Uterus (tissue), 4 donors: ENCODE measurements around the gene ZW10. TPM values are rescaled to one million over a fixed set of nuclear protein-coding genes. Genes with fewer than 3 reads are reported as not detected.

Experiments
- DNase-seq, 2 donors: peaks; one replicate each; pipeline ENCODE4 v3.0.0-alpha.2; 2019 to 2020
- H3K27ac ChIP-seq, 2 donors: fragments of 200-600 bp; sonication (generic); 1 replicate in 1 of 2; 2 replicates in 1 of 2; pipeline ENCODE4 v1.5.1; 2016 to 2018
- H3K27me3 ChIP-seq, 2 donors: fragments of 200-600 bp; sonication (generic); one replicate each; pipeline ENCODE4 v1.5.1; 2018 to 2019; ENCODE audit warnings: control low read depth in 1 of 2
- H3K36me3 ChIP-seq, 2 donors: fragments of 200-600 bp; sonication (generic); one replicate each; pipeline ENCODE4 v1.5.1; 2019; ENCODE audit warnings: control low read depth in 1 of 2
- H3K4me1 ChIP-seq, 2 donors: fragments of 200-600 bp; sonication (generic); one replicate each; pipeline ENCODE4 v1.5.1; 2018 to 2019; ENCODE audit warnings: control low read depth in 1 of 2
- H3K4me3 ChIP-seq, 2 donors: fragments of 200-600 bp; sonication (generic); 1 replicate in 1 of 2; 2 replicates in 1 of 2; pipeline ENCODE4 v1.5.1; 2018 to 2019; ENCODE audit warnings: mild to moderate bottlenecking in 1 of 2
- H3K9me3 ChIP-seq, 2 donors: fragments of 200-600 bp; sonication (generic); one replicate each; pipeline ENCODE4 v1.5.1; 2019; ENCODE audit warnings: control low read depth in 1 of 2
- CTCF ChIP-seq, 4 experiments: fragments of 200-600 bp in 2 of 4; fragments of 450-650 bp in 2 of 4; sonication (generic) in 2 of 4; IDR thresholded peaks; one replicate each; pipeline ENCODE4 v1.5.1; 2016 to 2019; ENCODE audit warnings: antibody characterized with exemption in 4 of 4, mild to moderate bottlenecking in 2 of 4, moderate library complexity in 1 of 4
- POLR2A ChIP-seq, 2 donors: fragments of 450-650 bp; IDR thresholded peaks; one replicate each; pipeline ENCODE4 v1.6.1; 2016; ENCODE audit warnings: antibody characterized with exemption in 2 of 2, mild to moderate bottlenecking in 1 of 2, moderate library complexity in 1 of 2
- intact Hi-C: fragments of 100-400 bp; cut with DNase I; formaldehyde crosslinking; loops from one replicate; pipeline ENCODE4 v1.15.1; 2023; ENCODE audit warnings: low total_unique reads
- total RNA-seq, 4 donors: library from RNA; depleted of rRNA in 3 of 4; stranded (reverse); fragments of >200 nt in 3 of 4; gene quantifications; one replicate each; pipeline versions ENCODE4 v1.1.0 to v1.2.4, GENCODE V29; 2014 to 2023
- donor health status: DM: yes; HTN: yes; CAD: no.

The ZW10 gene
- total RNA-seq, 4 donors from 2014 or later: 5.6 to 122 (median 19.5) TPM

- intact Hi-C loops: no loop called here
- Histone ChIP-seq H3K27me3 (no peaks in the 10 kb centered on the region), H3K4me3 (no peak overlapping the region), H3K9me3 (no peaks in the 10 kb centered on the region), H3K4me1 (no peaks in the 10 kb centered on the region), H3K36me3 (no peaks in the 10 kb centered on the region), H3K27ac (no peak overlapping the region)
- DNase-seq: no peak
- TF ChIP-seq POLR2A (IDR thresholded peaks at IDR 0.05): no peak
Observed at GRCh38 chr11:113729456-113729855, 44.0 kb downstream of the ZW10 start.

DNA sequence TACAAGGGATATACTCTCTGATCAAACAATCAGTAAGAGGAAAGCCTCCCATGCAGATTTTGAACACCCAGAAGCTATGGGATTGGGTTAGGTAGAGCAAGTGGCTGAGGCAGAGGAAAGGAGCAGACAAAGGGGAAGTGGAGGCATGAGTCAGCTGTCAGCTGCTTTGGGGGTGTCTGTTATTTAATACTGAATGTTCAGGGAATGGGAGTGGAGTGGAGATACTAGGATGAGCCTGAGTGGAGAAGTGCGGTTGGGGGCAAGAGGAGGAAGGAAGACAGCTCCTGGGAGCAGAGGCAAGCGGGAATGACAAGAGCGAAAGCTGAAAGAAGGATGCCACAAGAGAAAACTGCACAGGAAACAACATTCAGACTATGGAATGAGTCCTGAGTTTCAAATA is 44.7 kb downstream of the ZW10 start:
- no peak for TF ChIP-seq CTCF (IDR thresholded peaks at IDR 0.05)
- no peak for TF ChIP-seq POLR2A (IDR thresholded peaks at IDR 0.05)
- intact Hi-C loops: no loop called here

GRCh38 chr11:113725913-113726312 is 47.6 kb downstream of the ZW10 start:
- Histone ChIP-seq H3K9me3 (no peaks in the 10 kb centered on the region), H3K27me3 (no peaks in the 10 kb centered on the region), H3K4me1 (no peaks in the 10 kb centered on the region), H3K27ac (no peak overlapping the region), H3K36me3 (no peaks in the 10 kb centered on the region), H3K4me3 (no peak overlapping the region)
- intact Hi-C loops: no loop called here
- TF ChIP-seq CTCF (IDR thresholded peaks at IDR 0.05): no peak
- no peak for TF ChIP-seq POLR2A (IDR thresholded peaks at IDR 0.05)
- DNase-seq: no peak

More for the DNA sequence above, 44.7 kb downstream of the ZW10 start:
- DNase-seq: no peak
- Histone ChIP-seq H3K9me3 (no peaks in the 10 kb centered on the region), H3K27ac (no peak overlapping the region), H3K4me1 (no peaks in the 10 kb centered on the region), H3K36me3 (no peaks in the 10 kb centered on the region), H3K27me3 (no peaks in the 10 kb centered on the region), H3K4me3 (no peak overlapping the region)

GRCh38 chr11:113725407-113725806 is 48.1 kb downstream of the ZW10 start:
- no peaks in the 10 kb centered on the region for H3K4me1 ChIP-seq

GRCh38 chr11:113724778-113725177 is 48.7 kb downstream of the ZW10 start:
- no peak for DNase-seq
- Histone ChIP-seq H3K36me3 (no peaks in the 10 kb centered on the region), H3K27ac (no peak overlapping the region), H3K4me1 (no peaks in the 10 kb centered on the region), H3K4me3 (no peak overlapping the region), H3K27me3 (no peaks in the 10 kb centered on the region), H3K9me3 (no peaks in the 10 kb centered on the region)
- intact Hi-C loops: no loop called here
- TF ChIP-seq POLR2A (IDR thresholded peaks at IDR 0.05) (no peak), CTCF (IDR thresholded peaks at IDR 0.05) (no peak)

More at GRCh38 chr11:113725407-113725806, 48.1 kb downstream of the ZW10 start:
- intact Hi-C loops: no loop called here
- TF ChIP-seq CTCF (IDR thresholded peaks at IDR 0.05): no peak
- Histone ChIP-seq H3K36me3 (no peaks in the 10 kb centered on the region), H3K27ac (no peak overlapping the region), H3K4me3 (no peak overlapping the region), H3K27me3 (no peaks in the 10 kb centered on the region), H3K9me3 (no peaks in the 10 kb centered on the region)
- DNase-seq: no peak

DNA sequence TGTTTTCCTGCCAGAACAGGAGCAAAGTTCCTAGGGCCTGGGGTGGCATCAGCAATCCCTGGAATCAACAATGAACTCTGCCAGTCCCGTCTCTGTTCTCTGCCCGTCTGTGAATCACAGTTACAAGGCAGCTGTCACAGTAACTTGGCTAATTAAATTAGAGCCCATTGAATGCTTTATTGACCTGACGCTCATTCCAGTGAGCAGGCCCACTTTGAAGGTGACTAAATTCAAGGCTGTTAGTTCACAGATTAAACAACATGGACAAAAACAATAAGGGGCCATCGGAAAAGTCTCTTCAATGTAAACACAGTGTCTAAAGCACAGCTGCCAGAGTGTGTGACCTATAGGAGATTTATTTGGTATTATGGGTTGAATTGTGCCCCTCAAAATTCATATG is 49.7 kb downstream of the ZW10 start:
- H3K9me3 ChIP-seq: no peaks in the 10 kb centered on the region
- H3K4me1 ChIP-seq: no peaks in the 10 kb centered on the region
- H3K36me3 ChIP-seq: no peaks in the 10 kb centered on the region
- no peak overlapping the region for H3K4me3 ChIP-seq
- H3K27me3 ChIP-seq: no peaks in the 10 kb centered on the region
- TF ChIP-seq CTCF (IDR thresholded peaks at IDR 0.05) (no peak), POLR2A (IDR thresholded peaks at IDR 0.05) (no peak)
- no peak for DNase-seq
- no peak overlapping the region for H3K27ac ChIP-seq
- intact Hi-C loops: no loop called here
